Omental fat pad (tissue), 4 donors: ENCODE results near the gene NEFH. TPM values are rescaled to one million over a fixed set of nuclear protein-coding genes. Genes with fewer than 3 reads are reported as not detected.

Experiments
- ATAC-seq: fragments of 150-250 bp; one replicate; pipeline ENCODE4 v1.9.1; 2016; ENCODE audit warnings: mild to moderate bottlenecking, moderate library complexity; ENCODE audit not compliant: low FRiP score
- DNase-seq: peaks from one replicate; pipeline ENCODE4 v3.0.0-alpha.2; 2019; ENCODE audit warnings: low spot score
- CTCF ChIP-seq, 3 donors: fragments of 450-650 bp; IDR thresholded peaks; one replicate each; pipeline ENCODE4 v1.5.1; 2016 to 2017; ENCODE audit warnings: antibody characterized with exemption in 3 of 3, mild to moderate bottlenecking in 3 of 3, moderate library complexity in 2 of 3
- total RNA-seq, 4 donors: library from RNA; depleted of rRNA; stranded (reverse); fragments of >200 nt; gene quantifications; one replicate each; pipeline ENCODE4 v1.1.0, GENCODE V29; 2016

NEFH gene
- total RNA-seq, 4 donors from 2014 or later: 0.32 to 1.4 (median 0.42) TPM

- TF ChIP-seq CTCF (IDR thresholded peaks at IDR 0.05): no peak
- DNase-seq (no peak), ATAC-seq (no peak)
These were observed 13.6 kb downstream of the NEFH start for GRCh38 chr22:29493636-29494035.

- ATAC-seq: no peak
- DNase-seq: no peak
- TF ChIP-seq CTCF (IDR thresholded peaks at IDR 0.05): no peak
These were observed 19.8 kb downstream of the NEFH start for GRCh38 chr22:29499852-29500251.

GRCh38 chr22:29503811-29504372, 23.9 kb downstream of the NEFH start:
- TF ChIP-seq CTCF (IDR thresholded peaks at IDR 0.05): no peak
- no peak for DNase-seq
- ATAC-seq: no peak

- ATAC-seq (no peak), DNase-seq (no peak)
- TF ChIP-seq CTCF (IDR thresholded peaks at IDR 0.05): no peak
These were observed 29.3 kb downstream of the NEFH start for GRCh38 chr22:29509298-29509697.

GRCh38 chr22:29509815-29510214, 29.8 kb downstream of the NEFH start:
- no peak for TF ChIP-seq CTCF (IDR thresholded peaks at IDR 0.05)
- no peak for ATAC-seq
- DNase-seq: no peak

GRCh38 chr22:29510542-29510941, 30.5 kb downstream of the NEFH start:
- ATAC-seq (no peak), DNase-seq (no peak)
- TF ChIP-seq CTCF (IDR thresholded peaks at IDR 0.05): no peak

GRCh38 chr22:29511126-29511862, 31.3 kb downstream of the NEFH start:
- TF ChIP-seq CTCF (IDR thresholded peaks at IDR 0.05): no peak
- ATAC-seq: no peak
- DNase-seq: no peak
